Measurements from ENCODE around the gene SECISBP2L.

- TF ChIP-seq USF2 (IDR thresholded peaks at IDR 0.05; ENCODE audit: low read depth, low read length) (no peak), CTCF (conservative IDR thresholded peaks at IDR 0.05; ENCODE audit: low read depth, low read length) (no peak), POLR2A (IDR thresholded peaks at IDR 0.05; ENCODE audit: low read depth, low read length) (no peak), MAZ (IDR thresholded peaks at IDR 0.05; ENCODE audit: borderline replicate concordance, low read depth, low read length) (no peak), RAD21 (IDR thresholded peaks at IDR 0.05; ENCODE audit: low read length) (no peak), SMC3 (IDR thresholded peaks at IDR 0.05; ENCODE audit: low read depth, low read length) (no peak), MXI1 (IDR thresholded peaks at IDR 0.05; ENCODE audit: borderline replicate concordance, low read depth, low read length) (no peak), CEBPB (IDR thresholded peaks at IDR 0.05; ENCODE audit: low read depth, low read length) (no peak), RCOR1 (IDR thresholded peaks at IDR 0.05; ENCODE audit: insufficient replicate concordance, low read length) (no peak), ELK1 (IDR thresholded peaks at IDR 0.05; ENCODE audit: borderline replicate concordance, low read depth, low read length) (no peak), BHLHE40 (IDR thresholded peaks at IDR 0.05; ENCODE audit: low read depth, low read length) (no peak), MAFK (IDR thresholded peaks at IDR 0.05; ENCODE audit: low read depth, low read length) (no peak), NFE2L2 (IDR thresholded peaks at IDR 0.05; ENCODE audit: low read depth, low read length) (no peak), FOS (IDR thresholded peaks at IDR 0.05; ENCODE audit: low read depth, low read length) (no peak)
These were observed 81.3 kb downstream of the SECISBP2L start for GRCh38 chr15:48964898-48965297.
